NCI-H345 treated with DMSO at 0.1 percent for 48 hours (cell line): ENCODE results near the gene AARS1.
"Not testable (repeated sequence)": the region's sequence is repeated elsewhere in the genome, so short reads cannot be mapped to it uniquely, and the experiment has no call there.

Experiments used
- DNase-seq: peaks from one replicate; lab custom pipeline; 2025; ENCODE audit not compliant: unreplicated experiment; lab: John Stamatoyannopoulos, UW

AARS1 gene

DNA sequence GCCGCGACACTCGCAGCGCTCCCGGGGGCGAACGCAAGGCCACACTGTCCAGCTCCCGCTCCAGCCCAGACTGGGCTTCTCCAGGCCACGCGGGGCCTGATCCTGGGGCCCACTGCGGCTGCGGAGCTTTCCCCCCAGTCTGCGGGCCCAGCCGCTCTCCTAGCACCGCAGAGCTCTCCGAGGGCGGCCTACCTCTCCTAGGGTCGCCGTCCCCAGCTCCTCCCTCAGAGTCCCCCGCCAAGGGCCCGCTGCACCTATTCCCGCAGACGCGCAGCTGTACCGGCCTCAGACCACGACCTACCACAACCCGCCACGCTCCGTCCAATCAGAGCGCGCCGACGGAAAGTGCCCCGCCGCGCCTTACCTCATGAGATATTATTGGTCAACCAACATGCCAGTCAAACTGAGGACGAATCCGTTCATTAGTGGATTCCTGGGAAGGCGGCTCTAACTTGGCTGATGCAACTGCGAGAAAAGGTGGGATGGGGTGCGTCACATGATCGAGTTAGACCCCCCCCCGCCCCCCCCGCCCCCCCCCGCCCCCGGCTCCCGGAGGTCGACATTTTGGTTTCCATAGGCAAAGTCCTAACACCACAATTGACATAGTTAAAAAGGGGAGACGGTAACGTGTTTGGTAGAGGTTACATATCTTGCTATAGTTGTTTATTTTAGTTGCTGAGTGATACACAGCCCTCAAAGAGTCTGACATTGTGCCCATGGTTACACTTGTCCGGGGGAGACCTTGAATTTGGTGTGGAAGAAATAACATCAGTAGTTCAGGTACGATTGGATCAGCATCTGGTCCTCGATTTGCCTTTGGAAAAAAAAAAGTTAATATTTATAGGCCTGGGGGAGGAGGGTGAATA lies at the start of gene AARS1:
AARS1 (minus strand) TSS at position 278 of the 866 bp plus-strand sequence. CDS start 6,743 bp downstream, outside the sequence.
- peak; percentile 96 for DNase-seq

DNA sequence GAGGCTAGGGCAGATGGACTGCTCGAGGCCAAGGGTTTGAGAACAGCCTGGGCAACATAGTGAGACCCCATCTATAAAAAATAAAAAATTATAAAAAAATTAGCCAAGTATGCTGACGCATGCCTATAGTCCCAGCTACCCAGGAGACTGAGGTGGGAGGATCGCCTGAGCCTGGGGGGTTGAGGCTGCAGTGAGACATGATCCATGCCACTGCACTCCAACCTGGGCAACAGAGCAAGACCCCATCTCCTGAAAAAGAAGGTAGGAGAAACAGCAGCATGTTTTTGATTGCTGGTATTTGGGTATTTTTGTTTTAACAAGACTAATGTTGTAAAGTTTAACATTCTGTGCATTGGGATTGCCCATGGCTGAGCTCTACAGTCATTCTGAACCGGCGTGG lies 48.5 kb upstream of the AARS1 start:
- DNase-seq: no peak

DNA sequence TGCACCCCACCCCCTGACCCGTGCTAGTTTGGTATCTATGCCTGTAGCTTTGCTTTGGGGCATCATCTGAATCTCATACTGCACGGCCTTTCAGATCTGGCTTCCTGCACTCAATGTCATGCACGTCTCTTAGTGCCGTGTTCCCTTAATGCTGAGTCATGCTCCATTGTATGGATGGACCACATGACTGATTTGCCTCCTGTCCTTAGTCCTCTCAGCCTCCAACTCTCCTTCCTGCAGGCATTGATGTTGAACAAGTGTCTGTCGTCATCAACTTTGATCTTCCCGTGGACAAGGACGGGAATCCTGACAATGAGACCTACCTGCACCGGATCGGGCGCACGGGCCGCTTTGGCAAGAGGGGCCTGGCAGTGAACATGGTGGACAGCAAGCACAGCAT lies 43.4 kb upstream of the AARS1 start:
- DNase-seq: not testable (repeated sequence)

DNA sequence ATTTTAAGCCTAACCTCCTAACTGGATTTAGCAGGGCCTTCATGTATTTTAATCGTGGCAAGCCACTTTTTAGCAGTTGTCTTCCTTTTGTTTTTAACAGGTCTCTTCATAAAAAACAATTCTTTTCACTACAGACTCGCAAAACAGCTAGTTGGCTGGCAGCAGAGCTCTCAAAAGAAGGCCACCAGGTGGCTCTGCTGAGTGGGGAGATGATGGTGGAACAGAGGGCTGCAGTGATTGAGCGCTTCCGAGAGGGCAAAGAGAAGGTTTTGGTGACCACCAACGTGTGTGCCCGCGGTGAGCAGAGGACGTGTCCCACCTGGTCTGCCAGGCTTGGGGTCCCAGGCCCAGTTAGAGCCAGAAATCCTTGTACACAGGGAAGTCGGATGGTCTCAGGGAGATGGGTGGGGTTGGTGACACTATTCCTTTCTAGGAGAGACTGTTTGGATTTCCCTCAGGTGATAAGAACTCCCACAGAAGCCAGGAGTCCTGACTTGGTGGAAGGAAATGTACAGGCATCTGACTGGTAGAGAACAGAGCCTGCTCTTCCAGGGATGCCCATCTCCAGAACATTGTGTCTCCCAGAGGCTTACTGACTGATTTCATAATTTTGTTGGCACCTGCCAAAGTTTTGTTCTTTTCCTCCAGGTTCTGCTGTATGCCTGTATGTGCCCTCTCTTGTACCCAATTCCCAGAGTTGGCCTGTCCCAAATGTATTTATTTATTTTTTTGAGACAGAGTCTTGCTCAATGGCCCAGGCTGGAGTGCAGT lies 42.5 kb upstream of the AARS1 start:
- DNase-seq: no peak

DNA sequence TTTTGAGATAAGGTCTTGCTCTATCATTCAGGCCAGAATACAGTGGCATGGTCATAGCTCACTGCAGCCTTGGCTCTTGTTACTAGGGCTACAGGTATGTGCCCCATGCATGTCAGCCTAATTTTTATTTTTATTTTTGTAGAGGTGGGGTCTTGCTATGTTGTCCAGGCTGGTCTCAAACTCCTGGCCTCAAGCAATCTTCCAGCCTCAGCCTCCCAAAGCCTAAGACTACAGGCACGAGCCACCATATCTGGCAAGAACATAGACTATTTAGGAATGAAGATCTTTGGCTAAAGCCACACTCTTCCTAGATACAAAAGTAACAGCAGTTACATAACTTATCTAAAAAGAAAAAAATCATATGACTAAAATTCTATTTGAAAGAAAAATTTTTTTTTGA lies 41.8 kb upstream of the AARS1 start:
- no peak for DNase-seq

DNA sequence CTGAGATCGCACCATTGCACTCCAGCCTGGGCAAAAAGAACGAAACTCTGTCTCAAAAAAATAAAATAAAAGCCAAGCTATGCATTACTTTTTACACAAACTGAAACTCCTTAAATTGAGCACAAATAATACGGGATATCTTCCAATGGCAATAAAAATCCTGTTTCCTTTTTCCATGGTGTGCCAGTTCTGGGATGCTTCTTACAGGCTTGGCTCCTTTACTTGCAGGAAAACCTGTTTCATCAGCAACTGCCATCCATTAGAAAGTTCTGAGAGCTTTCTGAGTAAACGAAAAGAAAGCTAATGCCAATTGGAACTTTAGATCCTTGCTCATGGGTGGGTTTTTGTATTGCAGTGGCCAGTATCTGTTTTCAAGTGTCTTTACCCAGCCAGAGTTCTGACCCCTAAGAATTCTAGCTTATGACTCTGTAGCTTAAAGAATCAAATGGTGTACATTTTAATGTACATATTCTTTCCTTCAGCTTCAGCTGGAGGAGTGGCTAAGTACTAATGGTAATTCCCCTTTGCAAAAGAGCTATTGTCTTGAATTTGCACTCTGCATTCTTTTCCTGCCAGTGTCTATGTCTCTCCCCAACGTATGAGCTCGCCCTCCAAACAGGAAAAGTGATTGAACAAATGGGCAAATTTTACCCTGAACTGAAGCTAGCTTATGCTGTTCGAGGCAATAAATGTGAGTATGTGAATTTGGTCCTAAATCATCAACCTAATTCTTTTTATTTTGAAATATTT lies 35.9 kb upstream of the AARS1 start:
- DNase-seq: no peak

DNA sequence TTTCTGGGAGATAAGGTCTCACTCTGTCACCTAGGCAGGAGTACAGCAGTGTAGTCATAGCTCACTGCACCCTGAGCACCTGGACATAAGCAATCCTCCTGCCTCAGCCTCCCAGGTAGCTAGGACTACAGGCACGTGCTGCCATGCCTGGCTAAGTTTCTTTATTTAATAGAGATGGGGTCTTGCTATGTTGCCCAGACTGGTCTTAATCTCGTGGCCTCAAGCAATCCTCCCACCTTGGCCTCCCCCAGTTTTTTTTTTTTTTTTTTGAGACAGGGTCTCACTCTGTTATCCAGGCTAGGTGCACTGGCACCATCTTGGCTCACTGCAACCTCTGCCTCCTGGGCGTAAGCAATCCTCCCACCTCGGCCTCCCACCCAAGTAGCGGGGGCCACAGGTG lies 30.8 kb upstream of the AARS1 start:
- DNase-seq: no peak

DNA sequence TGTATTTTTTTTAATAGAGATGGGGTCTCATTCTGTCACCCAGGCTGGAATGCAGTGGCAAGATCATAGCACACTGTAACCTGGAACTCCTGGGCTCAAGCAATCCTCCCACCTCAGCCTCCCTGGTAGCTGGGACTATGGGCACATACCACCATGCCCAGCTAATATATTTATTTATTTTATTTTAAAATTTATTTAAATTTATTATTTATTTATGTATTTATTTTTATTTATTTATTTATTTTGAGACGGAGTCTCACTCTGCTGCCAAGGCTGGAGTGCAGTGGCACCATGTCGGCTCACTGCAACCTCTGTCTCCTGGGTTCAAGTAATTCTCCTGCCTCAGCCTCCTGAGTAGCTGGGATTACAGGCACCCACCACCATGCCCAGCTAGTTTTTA lies 18.4 kb upstream of the AARS1 start:
- not testable (repeated sequence) for DNase-seq

DNA sequence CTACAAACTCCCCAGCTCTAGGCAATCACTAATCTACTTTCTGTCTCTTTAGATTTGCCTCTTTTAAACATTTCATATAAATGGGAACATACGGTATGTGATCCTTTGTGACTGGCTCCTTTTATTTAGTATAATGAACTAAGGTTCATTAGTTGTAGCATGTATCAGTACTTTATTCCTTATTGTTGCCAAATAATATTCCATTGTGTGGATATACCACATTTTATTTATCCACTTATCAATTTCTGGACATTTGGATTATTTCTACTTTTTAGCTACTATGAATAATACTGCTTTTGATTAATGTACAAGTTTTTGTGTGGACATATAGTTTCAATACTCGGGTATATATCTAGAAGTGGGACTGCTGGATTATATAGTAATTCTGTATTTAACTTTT lies 17.6 kb upstream of the AARS1 start:
- no peak for DNase-seq

DNA sequence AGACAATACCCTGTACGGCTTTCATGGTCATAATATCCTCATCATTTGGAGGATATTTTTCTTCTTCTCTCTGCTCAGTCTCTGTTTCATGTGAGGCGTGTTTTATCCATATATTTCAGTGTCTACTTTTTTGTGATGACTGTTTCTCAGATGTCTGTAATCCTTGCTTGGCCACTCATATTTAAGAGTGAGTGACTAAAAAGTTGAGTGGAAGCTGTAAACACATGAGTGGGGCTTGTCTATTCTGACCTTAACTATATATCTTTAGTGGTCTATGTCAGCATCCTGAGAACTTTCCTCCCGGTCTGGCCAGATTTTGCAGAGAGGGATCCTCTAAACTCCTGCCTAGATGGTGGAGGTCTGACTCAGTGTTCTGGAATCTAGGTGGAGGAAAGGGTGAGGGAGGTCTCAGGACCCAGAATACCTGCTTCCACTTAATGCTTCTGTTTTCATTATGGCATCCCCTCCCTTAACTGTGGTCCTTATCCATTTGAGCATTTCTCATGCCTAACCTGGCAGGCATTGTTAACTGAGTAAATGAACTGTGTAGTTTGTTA lies 15.7 kb upstream of the AARS1 start:
- no peak for DNase-seq

DNA sequence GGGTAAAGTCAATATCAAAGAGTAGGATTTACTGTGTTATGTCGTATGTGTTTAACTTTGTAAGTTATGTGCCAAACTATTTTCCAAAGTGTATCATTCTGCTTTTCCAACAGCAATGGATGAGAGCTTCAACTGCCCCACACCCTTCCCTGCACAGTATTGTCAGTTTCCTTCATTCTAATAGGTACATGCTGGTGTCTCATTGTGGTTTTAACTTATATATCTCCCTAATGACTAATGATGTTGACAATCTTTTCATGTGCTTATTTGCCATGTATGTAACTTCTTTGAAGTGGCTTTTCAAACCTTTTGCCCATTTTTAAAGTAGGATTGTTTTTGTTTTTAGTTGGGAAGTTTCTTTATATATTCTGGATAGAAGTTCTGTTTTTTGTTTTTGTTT lies 13.4 kb upstream of the AARS1 start:
- no peak for DNase-seq

DNA sequence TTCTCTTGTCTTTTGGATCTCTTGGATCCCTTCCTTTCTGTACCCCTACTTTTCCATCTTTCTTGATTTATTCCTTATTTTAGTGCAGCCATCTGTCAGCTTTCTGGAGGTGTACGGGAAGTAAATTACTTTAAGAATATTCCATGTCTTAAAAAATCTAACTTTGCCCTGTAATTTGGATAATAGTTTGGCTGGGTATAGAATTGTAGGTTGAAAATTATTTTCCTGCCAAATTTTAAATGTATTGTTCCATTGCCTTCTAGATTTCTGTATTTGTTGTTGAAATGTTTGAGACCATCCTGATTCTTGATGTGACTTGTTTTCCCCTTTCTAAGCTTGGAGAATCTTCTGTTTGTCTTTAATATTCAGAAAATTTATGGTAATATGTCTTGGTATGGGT lies 11.8 kb upstream of the AARS1 start:
- no peak for DNase-seq

DNA sequence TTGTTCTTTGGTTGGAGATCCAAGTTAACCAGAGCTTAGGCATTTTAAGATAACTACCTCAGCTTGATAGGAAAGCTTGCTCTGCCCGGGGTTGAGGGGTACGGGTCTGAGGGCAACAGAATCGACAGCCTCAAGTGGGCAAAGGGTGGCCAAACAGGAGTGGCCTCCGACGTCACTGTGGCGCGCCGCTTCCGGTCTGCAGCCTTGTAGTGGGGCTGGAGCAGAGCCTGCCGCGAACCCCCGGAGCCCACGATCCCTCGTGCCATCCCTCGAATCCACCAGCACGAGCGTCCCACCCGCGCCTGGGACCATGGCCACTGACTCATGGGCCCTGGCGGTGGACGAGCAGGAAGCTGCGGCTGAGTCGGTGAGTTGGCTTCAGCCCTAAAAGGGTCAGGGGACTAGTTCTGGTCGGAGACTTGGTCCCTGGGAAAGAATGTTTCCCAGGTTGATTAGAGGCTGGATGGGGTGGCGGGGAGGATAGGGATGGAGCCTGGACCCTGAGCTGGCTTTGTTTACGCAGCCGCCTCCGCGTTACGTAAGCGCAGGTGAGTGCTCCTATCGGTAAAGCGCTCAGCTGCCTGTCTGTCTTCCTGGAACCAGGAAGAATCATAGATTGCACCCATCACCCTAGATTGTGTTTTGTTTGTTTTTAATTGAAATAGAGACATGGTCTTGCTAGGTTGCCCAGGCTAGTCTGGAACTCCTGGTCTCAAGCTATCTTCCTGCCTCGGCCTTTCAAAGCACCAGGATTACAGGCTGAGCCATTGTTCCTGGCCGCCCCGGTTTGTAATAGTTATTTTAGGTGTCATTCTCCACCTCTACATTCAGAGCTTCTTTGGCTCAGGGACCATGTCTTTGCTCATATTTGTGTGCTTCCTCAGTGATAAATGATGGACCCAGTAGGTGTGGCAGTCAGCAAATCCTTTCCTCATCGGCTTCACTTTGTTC lies 10.0 kb upstream of the AARS1 start, which contains the start of gene DDX19B:
DDX19B (plus strand) TSS at position 199 of the 951 bp plus-strand sequence; CDS start at position 311, 112 bp downstream.
- peak; percentile 30 for DNase-seq

DNA sequence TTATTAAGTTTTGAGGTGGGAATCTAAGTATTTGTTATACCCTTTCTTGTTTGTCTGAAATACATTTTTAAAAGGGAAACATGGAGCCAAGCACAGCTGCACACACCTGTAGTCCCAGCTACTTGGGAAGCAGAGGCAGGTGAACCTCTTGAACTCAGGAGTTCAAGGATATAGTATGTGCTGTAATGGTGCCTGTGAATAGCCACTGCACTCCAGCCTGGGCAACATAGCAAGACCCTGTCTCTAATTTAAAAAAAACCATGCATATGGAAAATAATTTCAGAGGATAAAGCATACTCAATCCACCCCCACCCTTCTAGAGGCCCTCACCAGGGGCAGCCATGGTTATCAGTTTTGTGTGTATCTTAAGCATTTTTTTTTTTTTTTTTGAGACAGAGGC lies 6.3 kb upstream of the AARS1 start:
- no peak for DNase-seq

DNA sequence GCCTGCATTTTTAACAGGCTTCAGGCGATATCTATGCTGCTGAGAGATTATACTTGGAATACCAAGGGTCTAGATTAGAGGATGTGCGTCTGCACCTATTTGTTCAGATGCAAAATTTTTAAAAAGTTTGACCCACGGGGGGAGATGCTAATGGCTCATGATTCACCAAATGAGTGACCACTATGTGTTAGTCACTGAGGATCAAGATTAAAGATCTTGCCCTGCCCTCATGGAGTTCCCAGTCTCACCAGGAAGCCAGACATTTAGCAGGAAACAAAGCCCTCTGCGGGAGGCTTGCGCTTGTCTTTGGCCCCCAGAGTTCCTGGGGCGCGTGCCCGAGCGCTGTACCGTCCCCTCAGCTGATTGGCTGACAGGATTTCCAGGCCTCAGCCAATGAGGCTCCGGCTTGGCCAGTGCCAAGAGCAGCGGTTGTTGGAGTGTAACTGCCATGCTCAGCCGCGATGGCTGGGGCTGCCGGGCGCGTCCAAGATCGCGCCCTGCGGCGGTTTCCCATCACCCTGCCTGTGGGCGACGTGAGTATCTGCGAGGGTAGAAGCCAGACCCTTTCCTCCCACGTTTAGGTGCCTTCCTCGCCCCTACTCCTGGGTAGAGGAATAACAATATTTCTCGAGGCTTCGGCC lies 5.2 kb upstream of the AARS1 start:
- no peak for DNase-seq

DNA sequence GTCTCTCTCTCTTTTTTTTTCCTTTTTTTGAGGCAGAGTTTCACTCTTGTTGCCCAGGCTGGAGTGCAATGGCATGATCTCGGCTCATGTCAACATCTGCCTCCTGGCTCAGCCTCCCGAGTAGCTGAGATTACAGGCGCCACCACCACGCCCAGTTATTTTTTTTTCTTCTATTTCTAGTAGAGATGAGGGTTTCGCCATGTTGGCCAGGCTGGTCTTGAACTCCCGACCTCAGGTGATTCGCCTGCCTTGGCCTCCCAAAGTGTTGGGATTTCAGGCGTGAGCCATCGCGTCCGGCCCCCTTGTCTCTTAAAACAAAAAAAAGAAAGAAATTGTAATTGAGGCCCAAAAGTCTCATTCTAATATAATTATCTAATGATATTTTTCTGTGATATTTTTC lies 2.8 kb upstream of the AARS1 start:
- DNase-seq: not testable (repeated sequence)

DNA sequence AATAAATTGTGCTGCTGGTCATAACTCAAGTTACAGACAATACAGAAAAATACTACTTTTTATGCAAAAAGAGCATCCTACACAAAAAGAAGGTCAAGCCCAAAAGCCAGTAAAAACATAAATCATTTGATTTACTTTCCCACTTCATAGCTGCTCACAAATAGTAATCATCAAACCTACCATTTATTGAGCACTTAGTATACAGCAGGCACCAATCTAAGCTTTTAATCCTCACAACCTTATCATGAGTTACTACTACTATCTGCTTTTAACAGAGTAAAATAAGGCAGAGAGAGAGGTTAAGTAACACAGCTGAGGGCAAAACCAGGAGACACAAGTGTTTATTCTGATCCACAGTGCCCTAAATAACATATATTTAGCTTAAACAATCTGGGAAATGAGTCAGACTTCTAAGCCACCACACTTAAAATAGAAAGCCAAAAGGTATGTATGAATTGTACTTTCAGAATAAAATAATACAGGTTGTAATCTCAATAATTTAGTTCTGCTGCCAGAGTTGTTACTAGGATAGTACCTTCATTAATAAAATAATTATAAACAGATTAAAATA lies 1.7 kb upstream of the AARS1 start:
- DNase-seq: no peak

DNA sequence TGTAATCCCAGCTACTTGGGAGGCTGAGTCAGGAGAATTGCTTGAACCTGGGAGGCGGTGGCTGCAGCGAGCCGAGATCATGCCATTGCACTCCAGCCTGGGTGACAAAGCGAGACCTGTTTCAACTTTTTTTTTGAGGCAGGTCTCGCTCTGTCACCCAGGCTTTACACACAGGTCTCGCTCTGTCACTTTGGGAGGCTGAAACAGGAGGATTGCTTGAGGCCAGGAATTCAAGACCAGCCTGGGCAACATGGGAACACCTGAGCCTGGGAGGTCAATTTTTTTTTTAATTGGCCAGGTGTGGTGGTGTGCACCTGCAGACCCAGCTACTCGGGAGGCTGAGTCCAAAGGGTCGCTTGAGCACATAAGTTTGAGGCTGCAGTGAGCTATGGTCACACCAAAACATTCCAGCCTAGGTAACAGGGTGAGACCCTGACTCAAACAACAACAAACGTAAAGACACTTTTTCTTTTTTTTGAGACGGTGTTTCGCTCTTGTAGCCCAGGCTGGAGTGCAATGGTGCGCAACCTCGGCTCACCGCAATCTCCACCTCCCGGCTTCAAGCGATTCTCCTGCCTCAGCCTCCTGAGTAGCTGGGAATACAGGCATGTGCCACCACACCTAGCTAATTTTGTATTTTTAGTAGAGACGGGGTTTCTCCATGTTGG lies 1.9 kb downstream of the AARS1 start:
- DNase-seq: not testable (repeated sequence)

DNA sequence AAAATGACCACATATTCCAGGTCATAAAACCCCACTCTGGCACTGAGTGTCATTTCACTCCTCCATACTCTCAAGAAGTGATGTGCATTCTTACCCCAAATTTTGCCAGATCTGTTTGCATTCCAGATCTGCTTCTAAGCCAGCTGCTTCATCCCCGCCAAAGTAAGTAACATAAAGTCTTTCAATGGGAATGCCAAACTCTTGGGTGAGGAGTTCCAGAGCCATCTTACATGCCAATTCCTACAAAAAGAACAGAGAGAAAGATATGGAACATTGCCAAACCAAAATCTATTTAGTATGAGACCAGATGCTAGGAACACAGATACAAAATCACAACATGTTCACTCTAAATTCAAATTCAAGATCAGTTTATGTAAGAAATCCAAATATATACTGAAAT lies 12.9 kb downstream of the AARS1 start:
- DNase-seq: no peak
